ENCODE measurements around the gene DVL1.
"Not testable (repeated sequence)": the region's sequence is repeated elsewhere in the genome, so short reads cannot be mapped to it uniquely, and the experiment has no call there.

The DVL1 gene

GRCh38 chr1:1387098-1388077, 38.2 kb upstream of the DVL1 start:
- Histone ChIP-seq H3K27ac (no peak overlapping the region), H3K27me3 (ENCODE audit: insufficient read depth, low read depth, severe bottlenecking) (no peaks in the 10 kb centered on the region), H3K4me3 (ENCODE audit: low read depth, low read length) (no peak overlapping the region), H3K36me3 (peaks cover 77% of the 10 kb centered on the region), H3K9me3 (ENCODE audit: severe bottlenecking) (no peaks in the 10 kb centered on the region)
- TF ChIP-seq CTCF (IDR thresholded peaks at IDR 0.05; ENCODE audit: low read depth, low read length), result no peak
- DNase-seq, result no peak

DNA sequence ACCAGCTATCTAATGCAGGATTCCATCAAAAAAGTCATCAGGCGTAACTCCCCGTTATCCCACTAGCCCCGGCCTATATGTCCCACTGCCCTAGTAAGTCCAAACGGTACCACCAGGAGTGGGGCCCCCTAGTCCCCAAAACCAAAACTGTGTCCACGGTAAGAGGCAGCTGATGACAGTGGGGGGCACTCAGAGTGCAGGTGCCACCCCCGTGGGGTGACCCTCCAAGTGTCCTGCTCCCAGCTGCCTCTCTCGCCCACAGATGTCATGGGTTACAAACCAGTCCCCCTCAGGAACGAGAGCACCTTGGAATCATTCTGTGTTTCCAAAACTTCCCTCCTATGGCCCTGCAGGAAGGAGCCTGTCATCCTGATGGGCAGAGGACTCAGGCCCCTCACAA, 36.7 kb upstream of the DVL1 start:
- no peaks in the 10 kb centered on the region for H3K27me3 ChIP-seq (ENCODE audit: insufficient read depth, low read depth, severe bottlenecking)

GRCh38 chr1:1385339-1385738, 36.1 kb upstream of the DVL1 start:
- not testable (repeated sequence) for H3K4me3 ChIP-seq (ENCODE audit: low read depth, low read length); H3K27me3 ChIP-seq (ENCODE audit: insufficient read depth, low read depth, severe bottlenecking); H3K9me3 ChIP-seq (ENCODE audit: severe bottlenecking); H3K27ac ChIP-seq; DNase-seq
- H3K36me3 ChIP-seq, result peaks cover 57% of the 10 kb centered on the region

More for the DNA sequence above, 36.7 kb upstream of the DVL1 start:
- peaks cover 63% of the 10 kb centered on the region for H3K36me3 ChIP-seq
- no peak for DNase-seq
- H3K9me3 ChIP-seq (ENCODE audit: severe bottlenecking), result no peaks in the 10 kb centered on the region
- TF ChIP-seq CTCF (IDR thresholded peaks at IDR 0.05; ENCODE audit: low read depth, low read length), result no peak
- H3K4me3 ChIP-seq (ENCODE audit: low read depth, low read length), result no peak overlapping the region
- H3K27ac ChIP-seq, result no peak overlapping the region

GRCh38 chr1:1381294-1381693, 32.1 kb upstream of the DVL1 start:
- no peak for TF ChIP-seq CTCF (IDR thresholded peaks at IDR 0.05; ENCODE audit: low read depth, low read length)
- no peaks in the 10 kb centered on the region for H3K27me3 ChIP-seq (ENCODE audit: insufficient read depth, low read depth, severe bottlenecking)
- H3K36me3 ChIP-seq, result peaks cover 22% of the 10 kb centered on the region
- H3K27ac ChIP-seq, result no peak overlapping the region
- H3K4me3 ChIP-seq (ENCODE audit: low read depth, low read length), result no peak overlapping the region
- DNase-seq, result no peak
- H3K9me3 ChIP-seq (ENCODE audit: severe bottlenecking), result no peaks in the 10 kb centered on the region

DNA sequence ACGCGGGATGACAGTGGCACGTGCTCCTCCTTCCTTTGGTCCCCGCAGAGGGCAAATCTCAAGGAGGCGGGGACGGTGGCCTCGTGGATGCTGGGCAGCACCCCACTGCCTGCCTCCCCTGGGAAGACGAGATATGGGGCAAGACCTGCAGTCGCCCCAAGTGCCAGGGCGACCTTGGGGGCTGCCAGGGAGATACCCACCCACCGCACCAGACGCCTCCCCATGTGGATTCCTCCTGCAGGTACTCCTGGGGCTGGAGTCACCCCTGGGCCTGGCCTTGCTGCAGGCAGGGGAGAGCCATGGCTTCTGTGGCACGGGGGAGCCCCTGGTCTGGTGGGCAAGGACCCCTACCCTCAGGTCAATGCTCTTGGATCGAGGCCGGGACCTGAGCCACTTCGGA, 31.6 kb upstream of the DVL1 start:
- no peak for DNase-seq
- H3K27me3 ChIP-seq (ENCODE audit: insufficient read depth, low read depth, severe bottlenecking), result no peaks in the 10 kb centered on the region
- peaks cover 22% of the 10 kb centered on the region for H3K36me3 ChIP-seq
- no peak overlapping the region for H3K27ac ChIP-seq
- no peak overlapping the region for H3K4me3 ChIP-seq (ENCODE audit: low read depth, low read length)
- no peak for TF ChIP-seq CTCF (IDR thresholded peaks at IDR 0.05; ENCODE audit: low read depth, low read length)
- no peaks in the 10 kb centered on the region for H3K9me3 ChIP-seq (ENCODE audit: severe bottlenecking)

- no peak overlapping the region for H3K27ac ChIP-seq
- H3K4me3 ChIP-seq (ENCODE audit: low read depth, low read length), result no peak overlapping the region
- no peak for TF ChIP-seq CTCF (IDR thresholded peaks at IDR 0.05; ENCODE audit: low read depth, low read length)
- no peaks in the 10 kb centered on the region for H3K27me3 ChIP-seq (ENCODE audit: insufficient read depth, low read depth, severe bottlenecking)
- no peak for DNase-seq
- no peaks in the 10 kb centered on the region for H3K9me3 ChIP-seq (ENCODE audit: severe bottlenecking)
- peaks cover 28% of the 10 kb centered on the region for H3K36me3 ChIP-seq
Measured at GRCh38 chr1:1377540-1378205, 28.5 kb upstream of the DVL1 start.
